ENCODE measurements around the gene ABHD16B. TPM values are rescaled to one million over a fixed set of nuclear protein-coding genes. Genes with fewer than 3 reads are reported as not detected.

The ABHD16B gene
- total and polyA plus RNA-seq, 2 of the 13 experiments (the other 11 are each of a cell fraction or from before 2014, with no cell fraction given) = not detected

GRCh38 chr20:63846128-63846771, 15.0 kb upstream of the ABHD16B start (continued):
- no peak for TF ChIP-seq ZNF281 (CRISPR knock-in tag; IDR thresholded peaks at IDR 0.05; ENCODE audit: borderline replicate concordance)
- no peak for TF ChIP-seq ZNF775 (CRISPR knock-in tag; IDR thresholded peaks at IDR 0.05; ENCODE audit: borderline replicate concordance)
- no peak for TF ChIP-seq ZNF207 (IDR thresholded peaks at IDR 0.05; ENCODE audit: borderline replicate concordance)
- TF ChIP-seq CENPT (CRISPR knock-in tag; IDR thresholded peaks at IDR 0.05; ENCODE audit: low read depth) = no peak
- peak; percentile 54; the same call in 1 of the 2 replicates for TF ChIP-seq DPF2 (CRISPR knock-in tag; IDR thresholded peaks at IDR 0.05; ENCODE audit: borderline replicate concordance, low read depth)
- TF ChIP-seq, protein P1, sequence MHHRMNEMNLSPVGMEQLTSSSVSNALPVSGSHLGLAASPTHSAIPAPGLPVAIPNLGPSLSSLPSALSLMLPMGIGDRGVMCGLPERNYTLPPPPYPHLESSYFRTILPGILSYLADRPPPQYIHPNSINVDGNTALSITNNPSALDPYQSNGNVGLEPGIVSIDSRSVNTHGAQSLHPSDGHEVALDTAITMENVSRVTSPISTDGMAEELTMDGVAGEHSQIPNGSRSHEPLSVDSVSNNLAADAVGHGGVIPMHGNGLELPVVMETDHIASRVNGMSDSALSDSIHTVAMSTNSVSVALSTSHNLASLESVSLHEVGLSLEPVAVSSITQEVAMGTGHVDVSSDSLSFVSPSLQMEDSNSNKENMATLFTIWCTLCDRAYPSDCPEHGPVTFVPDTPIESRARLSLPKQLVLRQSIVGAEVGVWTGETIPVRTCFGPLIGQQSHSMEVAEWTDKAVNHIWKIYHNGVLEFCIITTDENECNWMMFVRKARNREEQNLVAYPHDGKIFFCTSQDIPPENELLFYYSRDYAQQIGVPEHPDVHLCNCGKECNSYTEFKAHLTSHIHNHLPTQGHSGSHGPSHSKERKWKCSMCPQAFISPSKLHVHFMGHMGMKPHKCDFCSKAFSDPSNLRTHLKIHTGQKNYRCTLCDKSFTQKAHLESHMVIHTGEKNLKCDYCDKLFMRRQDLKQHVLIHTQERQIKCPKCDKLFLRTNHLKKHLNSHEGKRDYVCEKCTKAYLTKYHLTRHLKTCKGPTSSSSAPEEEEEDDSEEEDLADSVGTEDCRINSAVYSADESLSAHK (CRISPR knock-in tag; IDR thresholded peaks at IDR 0.05; ENCODE audit: borderline replicate concordance) = no peak
- no peak for TF ChIP-seq ZNF143 (CRISPR knock-in tag; IDR thresholded peaks at IDR 0.05)
- no peak for TF ChIP-seq PLRG1 (conservative IDR thresholded peaks at IDR 0.05)
- no peak for TF ChIP-seq ZNF800 (CRISPR knock-in tag; IDR thresholded peaks at IDR 0.05)
- TF ChIP-seq RXRB (CRISPR knock-in tag; IDR thresholded peaks at IDR 0.05; ENCODE audit: borderline replicate concordance) = peak; percentile 73
- TF ChIP-seq NR2F2 (IDR thresholded peaks at IDR 0.05; ENCODE audit: borderline replicate concordance, low read depth) = peak; percentile 56; the same call in 1 of the 2 replicates
- TF ChIP-seq ZNF891 (CRISPR knock-in tag; IDR thresholded peaks at IDR 0.05) = no peak
- TF ChIP-seq HOXD1 (CRISPR knock-in tag; IDR thresholded peaks at IDR 0.05) = no peak
- TF ChIP-seq KDM2A (CRISPR knock-in tag; IDR thresholded peaks at IDR 0.05; ENCODE audit: borderline replicate concordance, low read depth) = peak; percentile 24; the same call in 1 of the 2 replicates
- TF ChIP-seq ZBTB20 (CRISPR knock-in tag; IDR thresholded peaks at IDR 0.05; ENCODE audit: borderline replicate concordance, low read depth) = no peak
- TF ChIP-seq HNRNPK (IDR thresholded peaks at IDR 0.05; ENCODE audit: low read depth, low read length, poor library complexity, severe bottlenecking) = peak; percentile 43
- TF ChIP-seq ZNF7 (CRISPR knock-in tag; IDR thresholded peaks at IDR 0.05) = no peak
- TF ChIP-seq, protein P2, sequence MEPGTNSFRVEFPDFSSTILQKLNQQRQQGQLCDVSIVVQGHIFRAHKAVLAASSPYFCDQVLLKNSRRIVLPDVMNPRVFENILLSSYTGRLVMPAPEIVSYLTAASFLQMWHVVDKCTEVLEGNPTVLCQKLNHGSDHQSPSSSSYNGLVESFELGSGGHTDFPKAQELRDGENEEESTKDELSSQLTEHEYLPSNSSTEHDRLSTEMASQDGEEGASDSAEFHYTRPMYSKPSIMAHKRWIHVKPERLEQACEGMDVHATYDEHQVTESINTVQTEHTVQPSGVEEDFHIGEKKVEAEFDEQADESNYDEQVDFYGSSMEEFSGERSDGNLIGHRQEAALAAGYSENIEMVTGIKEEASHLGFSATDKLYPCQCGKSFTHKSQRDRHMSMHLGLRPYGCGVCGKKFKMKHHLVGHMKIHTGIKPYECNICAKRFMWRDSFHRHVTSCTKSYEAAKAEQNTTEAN (CRISPR knock-in tag; conservative IDR thresholded peaks at IDR 0.05) = no peak
- no peak for TF ChIP-seq ZBTB1 (CRISPR knock-in tag; IDR thresholded peaks at IDR 0.05; ENCODE audit: borderline replicate concordance)
- TF ChIP-seq ZNF124 (CRISPR knock-in tag; IDR thresholded peaks at IDR 0.05) = no peak
- no peak for TF ChIP-seq ZNF709 (CRISPR knock-in tag; IDR thresholded peaks at IDR 0.05)
- TF ChIP-seq NR3C1 (CRISPR knock-in tag; IDR thresholded peaks at IDR 0.05) = no peak

Data from HepG2 (cell line).